ENCODE results near the gene SERINC3.

Gene SERINC3

GRCh38 chr20:44464514-44464913 lies 57.4 kb downstream of the SERINC3 start:
- DNase-seq (ENCODE audit: low read depth in 2 of 2) = no peak

GRCh38 chr20:44463466-44463865 lies 58.4 kb downstream of the SERINC3 start:
- DNase-seq (ENCODE audit: low read depth in 2 of 2) = no peak

GRCh38 chr20:44461803-44462174 lies 60.1 kb downstream of the SERINC3 start:
- no peak for DNase-seq (ENCODE audit: low read depth in 2 of 2)

GRCh38 chr20:44461142-44461802 lies 60.6 kb downstream of the SERINC3 start:
- DNase-seq (ENCODE audit: low read depth in 2 of 2) = no peak

GRCh38 chr20:44460795-44461141 lies 61.1 kb downstream of the SERINC3 start:
- DNase-seq (ENCODE audit: low read depth in 2 of 2) = no peak

GRCh38 chr20:44459271-44459670 lies 62.6 kb downstream of the SERINC3 start:
- DNase-seq (ENCODE audit: low read depth in 2 of 2) = no peak

- no peak for DNase-seq (ENCODE audit: low read depth in 2 of 2)
Observed at GRCh38 chr20:44457016-44457415, 64.9 kb downstream of the SERINC3 start.

- no peak for DNase-seq (ENCODE audit: low read depth in 2 of 2)
Observed at GRCh38 chr20:44456611-44457010, 65.3 kb downstream of the SERINC3 start.

- DNase-seq (ENCODE audit: low read depth in 2 of 2) = no peak
Observed at GRCh38 chr20:44455126-44455525, 66.7 kb downstream of the SERINC3 start.

GRCh38 chr20:44454306-44454963 lies 67.4 kb downstream of the SERINC3 start:
- DNase-seq (ENCODE audit: low read depth in 2 of 2) = no peak

- no peak for DNase-seq (ENCODE audit: low read depth in 2 of 2)
Observed at GRCh38 chr20:44450903-44451450, 70.9 kb downstream of the SERINC3 start.

- DNase-seq (ENCODE audit: low read depth in 2 of 2) = no peak
Observed at GRCh38 chr20:44450281-44450889, 71.5 kb downstream of the SERINC3 start.

- no peak for DNase-seq (ENCODE audit: low read depth in 2 of 2)
Observed at GRCh38 chr20:44449864-44450263, 72.0 kb downstream of the SERINC3 start.

GRCh38 chr20:44448753-44449546 lies 72.9 kb downstream of the SERINC3 start:
- no peak for DNase-seq (ENCODE audit: low read depth in 2 of 2)

- DNase-seq (ENCODE audit: low read depth in 2 of 2) = no peak
Observed at GRCh38 chr20:44447827-44448419, 73.9 kb downstream of the SERINC3 start.

All from stimulated activated CD8-positive, alpha-beta memory T cell treated with anti-CD3 and anti-CD28 coated beads, Interleukin-7, amount 100 ng/mL, for 1 hour (primary cell).